Transverse colon (tissue), 4 donors: ENCODE data around the gene ZNF160.

Experiments used
- CTCF ChIP-seq, 5 experiments: fragments of 200-600 bp in 3 of 5; fragments of 450-650 bp in 2 of 5; sonication (generic) in 3 of 5; IDR thresholded peaks; 1 replicate in 2 of 5; 2 replicates in 3 of 5; pipeline ENCODE4 v1.5.1; 2016 to 2017; ENCODE audit warnings: antibody characterized with exemption in 5 of 5, inconsistent platforms in 3 of 5, mild to moderate bottlenecking in 2 of 5, moderate library complexity in 1 of 5
- POLR2A ChIP-seq: fragments of 450-650 bp; IDR thresholded peaks from one replicate; pipeline ENCODE4 v1.6.1; 2016; ENCODE audit warnings: antibody characterized with exemption, mild to moderate bottlenecking, moderate library complexity
- POLR2AphosphoS5 ChIP-seq, 3 donors: sonication (generic); formaldehyde crosslinking; IDR thresholded peaks; one replicate each; pipeline ENCODE4 v1.6.1; 2016; ENCODE audit warnings: antibody characterized with exemption in 3 of 3

- TF ChIP-seq POLR2AphosphoS5 (IDR thresholded peaks at IDR 0.05): peak; percentile 95 to 96 (median 95)
- TF ChIP-seq CTCF (IDR thresholded peaks at IDR 0.05): no peak
- TF ChIP-seq POLR2A: peak; percentile 93
Measured at GRCh38 chr19:53103234-53104203, at the start of gene ZNF160.
